T-helper 22 cell (primary cell): Measurements from ENCODE around the gene CARMIL1.
"Not testable (repeated sequence)": the region's sequence is repeated elsewhere in the genome, so short reads cannot be mapped to it uniquely, and the experiment has no call there.

Source experiments
- DNase-seq: peaks from one replicate; pipeline ENCODE4 v3.0.0-alpha.2; 2020; ENCODE audit warnings: low read depth

The CARMIL1 gene

DNA sequence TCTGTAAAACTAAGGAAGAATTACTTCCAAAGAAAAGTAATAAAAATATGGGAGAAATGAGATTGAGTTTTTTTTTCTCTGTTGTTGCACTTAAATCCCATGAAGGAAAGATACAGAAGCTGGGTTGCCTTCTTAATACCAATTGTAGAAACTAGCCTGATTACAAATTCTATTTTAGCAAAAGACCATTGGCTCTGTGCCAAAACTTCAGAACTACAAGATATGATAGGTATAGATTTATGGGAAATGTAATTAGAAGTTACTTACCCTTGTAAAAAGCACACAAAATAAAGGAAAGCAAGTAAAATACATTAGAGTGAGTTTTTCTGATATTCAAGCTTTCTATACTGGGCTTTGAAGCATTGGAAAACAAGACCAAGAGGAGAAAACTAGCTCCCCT, 299.4 kb downstream of the CARMIL1 start:
- no peak for DNase-seq

DNA sequence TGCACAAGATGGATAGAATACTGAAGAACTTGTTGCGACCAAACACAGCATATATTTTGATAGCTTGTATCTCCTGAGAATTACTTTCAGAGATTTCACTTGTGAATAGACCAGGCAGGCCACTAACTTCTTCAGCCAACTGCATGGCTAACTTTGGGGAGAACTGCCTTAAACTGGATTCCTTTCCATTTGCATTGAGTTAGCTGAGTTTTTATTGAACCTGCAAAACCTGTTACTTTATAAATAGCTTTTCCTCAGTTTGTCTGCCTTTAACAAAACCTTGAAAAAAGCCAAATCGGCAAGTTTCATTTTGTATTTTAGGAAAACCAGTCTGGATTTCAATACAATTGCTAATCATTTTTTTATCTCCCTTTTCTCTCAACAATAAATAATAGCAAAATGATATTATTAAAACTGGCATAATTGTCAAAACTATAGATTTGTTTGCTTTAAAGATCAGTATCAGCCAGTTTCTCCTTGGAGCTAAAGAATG, 300.3 kb downstream of the CARMIL1 start:
- DNase-seq, result no peak

DNA sequence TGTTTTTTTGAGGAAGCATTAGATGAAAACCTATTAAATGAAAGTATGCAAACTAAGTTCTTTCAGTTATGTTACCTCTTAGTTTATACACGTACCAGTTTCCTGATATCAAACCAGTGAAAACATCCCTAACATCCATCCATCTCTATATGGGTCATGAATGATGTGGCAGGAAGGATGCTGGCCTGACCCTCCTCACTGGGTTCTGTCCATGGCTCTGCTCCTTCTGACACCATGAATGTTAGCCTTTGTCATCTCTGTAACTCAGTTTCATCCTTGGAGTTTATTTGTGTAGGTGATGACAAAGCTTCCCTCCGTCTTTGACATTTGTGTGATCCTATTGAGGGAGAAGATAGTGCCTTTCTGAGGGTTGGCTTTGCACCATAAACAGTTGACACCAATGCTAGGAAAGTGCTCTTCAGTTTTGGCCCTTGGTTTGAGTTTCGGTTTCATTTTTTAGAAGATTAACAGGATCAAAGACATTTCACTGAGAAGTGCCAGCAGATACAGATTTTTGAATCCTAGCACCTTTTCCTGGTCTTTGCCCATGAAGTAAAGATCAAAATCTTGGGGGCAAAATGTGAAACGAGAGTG, 300.8 kb downstream of the CARMIL1 start:
- DNase-seq, result no peak

DNA sequence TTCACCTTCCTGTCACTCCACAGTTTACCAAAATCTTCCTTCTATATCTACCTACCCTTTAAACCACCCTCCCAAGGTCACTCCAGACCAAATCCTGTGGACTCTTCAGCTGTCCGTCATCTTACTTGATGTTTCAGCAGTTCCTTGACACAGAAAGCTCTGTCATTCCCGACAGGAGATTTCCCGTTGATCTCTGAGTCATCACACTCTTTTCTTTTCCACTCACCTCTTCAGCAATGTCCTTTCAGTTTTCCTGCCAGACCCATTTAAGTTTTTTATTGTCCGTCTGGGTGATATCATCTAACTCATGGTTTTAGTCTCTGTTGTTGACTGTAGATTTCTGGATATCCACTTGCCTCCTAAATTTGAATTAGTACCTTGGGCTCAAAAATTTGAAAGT, 302.9 kb downstream of the CARMIL1 start:
- no peak for DNase-seq

GRCh38 chr6:25583099-25583498, 303.9 kb downstream of the CARMIL1 start:
- no peak for DNase-seq

DNA sequence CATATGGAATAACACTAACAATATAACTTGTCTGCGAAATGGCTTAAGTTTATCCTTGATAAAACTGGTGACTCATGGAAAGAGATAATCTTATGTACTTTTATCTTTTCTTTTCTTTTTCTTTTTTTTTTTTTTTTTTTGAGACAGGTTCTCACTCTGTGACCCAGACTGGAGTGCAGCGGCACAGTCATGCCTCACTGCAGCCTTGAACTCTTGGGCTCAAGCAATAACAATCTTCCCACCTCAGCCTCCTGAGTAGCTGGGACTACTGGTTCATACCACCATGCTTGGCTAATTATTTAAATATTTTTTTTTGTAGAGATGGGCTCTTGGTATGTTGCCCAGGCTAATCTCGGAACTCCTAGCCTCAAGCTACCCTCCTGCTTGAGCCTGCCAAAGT, 304.7 kb downstream of the CARMIL1 start:
- no peak for DNase-seq

GRCh38 chr6:25585225-25585624, 306.1 kb downstream of the CARMIL1 start:
- DNase-seq, result no peak

GRCh38 chr6:25586119-25586518, 306.9 kb downstream of the CARMIL1 start:
- DNase-seq, result not testable (repeated sequence)

DNA sequence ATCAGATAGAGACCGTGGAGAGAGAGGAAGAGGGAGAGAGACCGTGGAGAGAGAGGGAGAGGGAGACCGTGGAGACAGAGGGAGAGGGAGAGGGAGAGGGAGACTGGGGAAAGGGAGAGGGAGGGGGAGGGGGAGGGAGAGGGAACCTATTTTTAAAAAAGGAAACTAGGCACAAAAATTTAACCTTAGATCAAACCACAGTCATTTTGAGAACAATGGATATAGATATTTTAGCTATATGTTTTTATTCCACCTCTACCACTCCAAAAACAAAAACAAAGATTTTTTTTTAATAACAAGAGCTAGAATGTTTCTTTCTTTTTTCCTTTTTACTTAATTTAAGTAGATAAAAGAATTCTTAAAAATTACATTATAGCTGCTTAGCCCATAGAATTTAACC, 307.8 kb downstream of the CARMIL1 start:
- no peak for DNase-seq

- DNase-seq, result no peak
Measured at GRCh38 chr6:25590986-25591385, 311.8 kb downstream of the CARMIL1 start.

DNA sequence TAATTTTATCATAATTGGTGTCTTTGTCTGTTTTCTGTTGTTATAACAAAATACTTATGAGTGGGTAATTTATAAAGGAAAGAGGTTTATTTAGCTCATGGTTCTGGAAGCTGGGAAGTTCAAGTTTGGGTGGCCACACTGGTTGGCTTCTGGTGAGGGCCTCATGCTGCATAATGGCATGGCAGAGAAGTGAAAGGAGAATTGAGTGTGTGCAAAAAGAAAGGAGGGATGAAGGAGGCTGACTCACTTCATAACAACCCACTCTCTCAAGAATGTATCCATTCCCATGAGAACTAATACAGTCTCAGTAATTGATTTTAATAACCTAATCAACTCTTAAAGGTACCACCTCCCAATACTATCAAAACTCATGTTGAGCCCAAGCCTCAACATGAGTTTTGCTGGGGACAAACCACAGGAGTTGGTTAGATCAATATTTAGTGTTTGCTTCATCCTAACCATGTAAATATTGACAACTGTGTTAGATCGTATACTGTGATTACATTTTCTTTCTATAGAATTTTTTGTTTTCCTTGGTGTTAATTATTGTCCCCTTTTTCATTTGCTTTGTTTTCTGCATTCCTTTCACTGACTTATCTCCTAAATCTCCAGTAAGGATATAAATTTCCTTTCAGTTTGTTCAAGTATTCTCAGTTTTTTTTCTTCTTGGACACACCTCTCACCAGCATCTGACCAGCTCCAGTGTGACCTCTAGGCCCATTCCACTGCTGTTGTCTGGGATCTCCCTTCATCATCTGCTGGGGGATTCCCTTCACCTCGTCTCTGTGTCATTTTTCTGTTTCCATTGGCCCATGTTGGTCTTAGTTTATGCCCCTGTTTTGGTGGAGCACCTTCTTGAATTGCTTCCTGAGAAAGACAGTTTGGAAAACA, 318.0 kb downstream of the CARMIL1 start:
- no peak for DNase-seq

DNA sequence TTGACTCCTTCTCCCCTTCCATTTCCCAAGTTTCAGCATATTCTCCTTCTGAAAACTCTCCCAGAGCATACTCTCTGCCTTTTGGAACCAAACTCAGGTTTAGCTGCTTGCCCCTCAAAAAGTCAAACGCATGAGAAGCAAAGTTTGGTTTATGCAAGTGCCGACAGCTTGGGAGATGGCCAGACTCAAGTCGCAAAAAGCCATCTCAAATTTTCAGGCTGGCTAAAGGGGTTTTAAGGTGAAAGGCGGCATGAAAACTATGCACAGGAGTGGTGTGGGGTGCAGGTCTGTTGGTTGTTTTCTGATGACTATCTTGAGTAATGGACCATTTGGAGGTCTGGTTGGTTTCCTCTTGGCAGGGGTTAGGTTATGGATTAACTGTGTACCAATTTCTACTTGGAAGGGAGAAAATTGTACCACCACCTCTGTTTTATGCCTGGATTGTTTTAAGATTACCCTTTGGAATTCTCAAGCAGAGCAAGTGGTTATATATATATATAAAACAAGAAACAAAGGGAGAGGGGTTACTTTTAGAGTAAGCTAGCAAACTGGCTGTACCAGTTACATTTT, 320.4 kb downstream of the CARMIL1 start:
- no peak for DNase-seq

DNA sequence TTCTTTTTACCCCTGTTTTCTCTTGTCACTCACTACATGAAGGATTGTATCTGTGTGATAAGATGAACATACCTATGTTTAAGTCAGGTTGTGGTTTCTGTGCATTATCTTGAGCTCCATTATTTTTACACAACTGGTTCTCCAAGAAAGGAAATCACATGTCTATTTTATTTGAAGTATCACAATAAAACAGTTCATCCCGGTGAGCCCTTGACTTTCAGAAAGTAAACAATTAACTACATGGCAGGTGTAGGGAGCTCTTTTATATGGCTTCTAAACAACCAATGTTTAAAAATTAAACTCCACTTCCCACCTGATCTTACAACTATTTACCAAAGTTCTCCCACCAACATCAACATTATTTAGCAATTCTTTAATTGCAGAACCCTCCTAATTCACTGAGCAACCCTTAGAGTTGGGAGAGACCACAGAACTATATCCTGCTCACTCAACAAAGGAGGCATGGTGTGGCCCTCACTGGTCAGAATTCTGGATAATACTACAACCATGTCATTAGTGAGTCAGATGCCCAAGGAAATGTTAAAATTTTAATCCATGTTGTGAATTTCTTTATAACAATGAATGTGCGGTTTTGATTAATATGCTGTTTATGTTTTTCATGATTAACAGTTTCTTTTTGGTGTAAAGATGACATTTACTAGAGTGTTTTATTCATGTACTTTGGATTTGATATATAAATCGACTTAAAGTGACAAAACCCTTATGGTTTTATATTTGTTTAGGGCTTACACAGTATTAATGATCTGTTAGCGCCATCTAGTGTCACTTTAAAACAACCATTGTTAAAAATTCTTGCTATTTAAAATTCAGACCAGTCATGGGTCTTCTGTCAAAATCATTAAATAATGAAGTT, 322.9 kb downstream of the CARMIL1 start:
- no peak for DNase-seq

- DNase-seq, result no peak
Measured at GRCh38 chr6:25602674-25602982, 323.5 kb downstream of the CARMIL1 start.

GRCh38 chr6:25603251-25603650, 324.1 kb downstream of the CARMIL1 start:
- DNase-seq, result no peak

DNA sequence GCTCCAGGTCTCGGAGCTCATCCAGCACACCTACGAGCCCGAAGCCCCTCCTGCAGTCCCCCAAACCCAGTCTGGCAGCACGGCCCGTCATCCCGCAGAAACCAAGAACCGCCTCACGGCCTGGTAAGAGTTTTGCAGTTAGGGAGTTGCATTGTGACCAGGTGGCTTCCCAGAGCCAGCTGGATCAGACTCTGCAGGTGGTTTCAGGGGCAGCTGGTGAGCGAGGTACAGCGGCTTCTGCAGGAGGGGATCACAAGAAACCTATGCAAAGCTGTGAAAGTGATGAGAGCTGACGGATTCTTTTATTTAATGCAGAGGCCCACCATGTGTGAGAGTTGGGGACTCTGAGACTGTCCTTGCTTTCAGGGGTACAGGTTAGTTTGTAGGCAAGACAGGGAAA, 327.0 kb downstream of the CARMIL1 start:
- DNase-seq, result no peak

GRCh38 chr6:25608558-25609174, 329.5 kb downstream of the CARMIL1 start:
- DNase-seq, result no peak

DNA sequence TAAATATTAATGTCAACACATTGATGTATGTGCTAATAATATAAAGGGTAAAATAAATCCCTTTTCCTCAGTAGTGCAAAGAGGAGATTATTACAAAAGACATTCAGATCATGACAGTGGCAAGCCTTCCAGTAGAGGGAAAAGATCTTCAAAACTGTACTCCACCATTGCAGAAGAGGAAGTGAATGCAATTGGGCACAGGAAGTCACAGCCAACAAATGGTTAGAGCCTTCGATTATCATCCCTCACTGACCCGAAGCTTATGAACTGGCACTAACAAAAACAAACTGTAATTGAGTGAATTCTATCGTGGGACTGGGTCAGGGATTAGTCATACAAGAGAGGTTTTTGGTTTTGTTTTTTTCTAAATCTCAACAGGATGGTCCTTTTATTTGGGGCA, 333.5 kb downstream of the CARMIL1 start:
- DNase-seq, result no peak

GRCh38 chr6:25613415-25613814, 334.2 kb downstream of the CARMIL1 start:
- no peak for DNase-seq

- DNase-seq, result no peak
Measured at GRCh38 chr6:25614052-25614451, 334.9 kb downstream of the CARMIL1 start.

- DNase-seq, result no peak
Measured at GRCh38 chr6:25615471-25615870, 336.3 kb downstream of the CARMIL1 start.

GRCh38 chr6:25617997-25618396, 338.8 kb downstream of the CARMIL1 start:
- DNase-seq, result no peak
